ENCODE results near the gene ADTRP.
"Not testable (repeated sequence)": the region's sequence is repeated elsewhere in the genome, so short reads cannot be mapped to it uniquely, and the experiment has no call there.

ADTRP gene

GRCh38 chr6:11802886-11803590 is 24.4 kb upstream of the ADTRP start:
- no peak for DNase-seq

GRCh38 chr6:11800531-11800930 is 21.9 kb upstream of the ADTRP start:
- DNase-seq: not testable (repeated sequence)

DNA sequence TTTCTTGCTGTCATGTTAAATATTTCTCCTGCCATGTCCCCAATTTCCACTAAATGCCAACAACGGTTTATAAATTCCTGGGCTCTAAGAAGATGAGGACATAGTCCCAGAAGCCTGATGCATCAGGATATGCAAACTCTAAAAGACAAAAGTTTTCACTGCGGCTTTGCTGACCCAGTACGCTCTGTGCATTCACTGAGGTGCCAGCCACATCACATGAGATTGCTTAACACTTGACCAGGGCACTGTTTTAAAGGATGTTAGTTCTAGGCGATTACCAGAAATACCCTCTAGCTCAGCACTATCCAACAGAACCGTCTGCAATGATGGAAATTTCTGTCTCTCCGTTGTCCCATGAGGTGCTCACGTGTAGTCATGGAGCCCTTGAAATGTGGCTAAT is 19.9 kb upstream of the ADTRP start:
- DNase-seq: no peak

DNA sequence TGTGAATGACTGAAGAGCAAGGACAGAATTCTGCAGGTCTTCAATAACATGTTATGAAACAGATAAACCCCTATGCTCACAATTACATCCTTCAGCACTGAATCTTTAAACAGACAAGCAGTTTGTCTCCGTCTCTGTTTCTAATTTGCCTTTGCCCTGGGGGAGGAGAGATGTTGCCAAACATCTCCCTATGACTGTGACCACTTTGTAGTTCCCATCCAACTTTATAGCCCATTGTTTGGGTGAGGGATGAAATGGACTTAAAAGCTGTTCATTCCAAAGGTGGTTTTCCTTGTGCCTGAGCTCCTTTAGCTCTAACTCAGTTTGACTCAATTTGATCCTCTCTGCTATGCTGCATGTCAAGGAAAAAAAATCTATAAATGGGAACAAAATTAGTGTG is 19.5 kb upstream of the ADTRP start:
- no peak for DNase-seq

- DNase-seq: no peak
These were observed 18.2 kb upstream of the ADTRP start for GRCh38 chr6:11796829-11797228.

- no peak for DNase-seq
These were observed 16.8 kb upstream of the ADTRP start for GRCh38 chr6:11795403-11795802.

- DNase-seq: no peak
These were observed 14.7 kb upstream of the ADTRP start for GRCh38 chr6:11793277-11793676.

DNA sequence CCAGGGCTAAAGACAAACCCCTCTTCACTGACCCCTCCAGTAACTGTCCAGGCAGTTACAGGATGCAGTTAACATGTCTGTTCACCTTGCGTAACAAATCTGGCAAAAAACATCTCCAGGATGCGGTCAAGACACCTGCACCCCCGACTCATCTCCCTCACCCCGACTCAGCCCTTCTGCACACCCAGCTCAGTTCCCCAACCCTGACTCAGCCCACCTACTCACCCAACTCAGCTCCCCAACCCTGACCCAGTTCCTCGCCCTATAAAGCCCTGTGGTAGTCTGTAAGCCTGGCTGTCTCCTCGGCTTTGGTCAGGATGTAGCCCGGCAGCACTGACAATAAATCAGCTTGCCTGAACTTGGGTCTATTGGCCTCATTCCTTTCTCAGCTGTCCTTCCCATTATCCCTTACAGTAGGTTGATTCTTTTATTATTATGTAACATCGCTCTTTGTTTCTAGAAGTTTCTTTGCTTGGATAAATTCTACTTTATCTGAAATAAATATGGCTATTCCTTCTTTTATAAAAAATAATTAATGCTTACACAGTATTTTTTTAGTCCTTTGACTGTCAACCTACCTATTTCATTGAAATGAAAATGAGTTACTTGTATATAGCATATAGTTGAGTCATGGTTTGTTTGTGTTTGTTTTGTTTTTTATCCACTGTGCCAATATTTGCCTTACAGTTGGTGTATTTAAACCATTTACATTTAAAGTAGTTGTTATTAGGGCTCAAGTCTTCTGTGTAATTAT is 12.9 kb upstream of the ADTRP start:
- no peak for DNase-seq

- DNase-seq: no peak
These were observed 11.1 kb upstream of the ADTRP start for GRCh38 chr6:11789744-11790143.

DNA sequence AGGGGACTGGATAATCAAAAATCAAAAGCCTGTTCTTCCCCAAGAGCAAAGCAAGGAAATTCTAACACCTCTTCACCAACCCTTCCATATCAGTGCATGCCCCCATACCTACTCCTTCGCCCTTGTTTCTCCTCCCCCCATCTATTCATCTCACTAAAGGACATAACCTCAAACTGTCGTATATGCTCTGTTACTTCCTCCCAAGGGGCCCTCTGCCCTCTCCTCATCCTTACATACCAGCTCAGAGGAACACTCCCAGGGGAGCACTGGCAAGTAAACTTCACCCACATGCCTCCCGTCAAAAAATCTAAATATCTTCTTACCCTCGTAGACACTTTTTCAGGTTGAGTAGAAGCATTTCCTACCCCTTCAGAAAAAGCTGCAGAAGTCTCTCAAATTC is 9.4 kb upstream of the ADTRP start:
- no peak for DNase-seq

GRCh38 chr6:11785774-11786579 is 7.4 kb upstream of the ADTRP start:
- DNase-seq: peak; percentile 80

GRCh38 chr6:11785415-11785773 is 6.8 kb upstream of the ADTRP start:
- peak; percentile 75 for DNase-seq

GRCh38 chr6:11784341-11784740 is 5.7 kb upstream of the ADTRP start:
- no peak for DNase-seq

- DNase-seq: no peak
These were observed 5.0 kb upstream of the ADTRP start for GRCh38 chr6:11783524-11784064.

GRCh38 chr6:11782524-11782923 is 3.9 kb upstream of the ADTRP start:
- no peak for DNase-seq

DNA sequence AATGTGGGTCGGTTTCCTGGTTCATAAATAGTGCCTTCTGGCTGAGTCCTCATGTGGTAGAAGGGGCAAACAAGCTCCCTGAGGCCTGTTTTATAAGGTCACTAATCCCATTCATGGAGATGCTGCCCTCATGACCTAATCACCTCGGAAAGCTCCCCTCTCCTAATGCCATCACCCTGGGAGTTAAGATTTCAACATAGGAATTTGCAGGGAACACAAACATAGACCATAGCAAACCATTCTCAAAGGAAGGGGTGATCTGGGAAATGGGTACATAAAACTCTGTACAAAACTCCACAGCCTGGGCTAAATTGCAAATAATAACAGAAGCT is 1.5 kb upstream of the ADTRP start:
- DNase-seq: no peak

GRCh38 chr6:11779329-11780096 is 910 bp upstream of the ADTRP start:
- DNase-seq: no peak

GRCh38 chr6:11778036-11778435 is 567 bp downstream of the ADTRP start:
- no peak for DNase-seq

GRCh38 chr6:11775791-11776409 is 2.7 kb downstream of the ADTRP start:
- DNase-seq: no peak

GRCh38 chr6:11774426-11774825 is 4.2 kb downstream of the ADTRP start:
- no peak for DNase-seq

DNA sequence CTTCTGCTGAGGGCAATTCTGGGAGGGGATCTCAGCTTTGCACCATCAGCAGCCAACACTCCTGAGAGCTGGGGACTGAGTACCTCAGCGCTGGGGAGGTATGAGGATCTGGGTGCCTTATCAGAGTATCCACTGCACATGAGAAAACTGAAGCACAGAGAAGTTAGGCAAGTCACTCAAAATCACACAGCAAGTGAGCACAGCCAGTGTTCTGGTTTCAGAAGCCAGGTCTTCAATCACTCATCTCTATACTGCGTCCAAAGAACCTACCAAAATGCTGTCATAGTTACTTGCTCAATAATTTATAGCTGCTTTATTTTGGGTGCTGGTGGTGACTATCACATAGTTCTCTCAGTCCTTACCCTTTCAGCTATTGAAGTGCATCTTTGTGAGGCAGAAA is 5.0 kb downstream of the ADTRP start:
- DNase-seq: no peak

DNA sequence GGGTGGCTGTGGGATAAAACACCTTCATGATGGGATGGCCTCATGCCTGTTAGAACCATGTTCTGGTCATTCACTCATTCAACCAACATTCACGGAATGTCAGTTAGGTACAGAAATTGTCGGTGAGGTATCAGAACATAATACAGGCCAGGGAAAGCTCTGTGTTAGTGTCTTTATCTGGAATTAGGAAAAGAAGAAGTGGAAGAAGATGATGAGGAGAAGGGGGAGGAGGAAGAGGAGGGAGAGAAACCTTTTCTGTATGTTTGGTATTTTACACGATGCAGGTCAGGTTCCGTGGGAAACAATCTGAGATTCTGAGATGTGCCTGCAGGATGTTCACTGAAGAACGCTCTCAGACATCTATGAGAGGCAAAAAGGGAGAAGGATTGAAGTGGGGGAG is 5.6 kb downstream of the ADTRP start:
- no peak for DNase-seq
